Subcutaneous adipose tissue (tissue), 4 donors: ENCODE measurements around the gene CFAP410. TPM values are rescaled to one million over a fixed set of nuclear protein-coding genes. Genes with fewer than 3 reads are reported as not detected.

Experiments
- CTCF ChIP-seq: fragments of 450-650 bp; IDR thresholded peaks from one replicate; pipeline ENCODE4 v1.5.1; 2016; ENCODE audit warnings: low read depth, mild to moderate bottlenecking, control low read depth, antibody characterized with exemption, moderate library complexity
- total RNA-seq, 4 donors: library from RNA; depleted of rRNA; stranded (reverse); fragments of >200 nt; gene quantifications; one replicate each; pipeline ENCODE4 v1.1.0, GENCODE V29; 2016

The CFAP410 gene
- total RNA-seq, 4 donors from 2014 or later, result 9.1 to 56.7 (median 23.1) TPM

GRCh38 chr21:44314561-44314960 lies 24.6 kb downstream of the CFAP410 start:
- no peak for TF ChIP-seq CTCF

- no peak for TF ChIP-seq CTCF
Measured at GRCh38 chr21:44314128-44314527, 25.1 kb downstream of the CFAP410 start.

GRCh38 chr21:44313451-44313850 lies 25.7 kb downstream of the CFAP410 start:
- no peak for TF ChIP-seq CTCF

GRCh38 chr21:44312716-44313115 lies 26.5 kb downstream of the CFAP410 start:
- no peak for TF ChIP-seq CTCF

- no peak for TF ChIP-seq CTCF
Measured at GRCh38 chr21:44312089-44312488, 27.1 kb downstream of the CFAP410 start.

- TF ChIP-seq CTCF, result no peak
Measured at GRCh38 chr21:44310628-44311507, 28.3 kb downstream of the CFAP410 start.

GRCh38 chr21:44306936-44307704 lies 32.1 kb downstream of the CFAP410 start:
- TF ChIP-seq CTCF, result no peak
